Measurements from ENCODE around the gene P4HA3.

The P4HA3 gene

GRCh38 chr11:74249496-74249895 is 61.9 kb downstream of the P4HA3 start:
- ChIA-PET POLR2A (no interaction called here), CTCF (no interaction called here)
- no peak for DNase-seq (ENCODE audit: extremely low spot score)
- no peak for TF ChIP-seq CTCF (IDR thresholded peaks at IDR 0.05; ENCODE audit: control extremely low read depth, extremely low read depth, low read depth, missing control alignments)

GRCh38 chr11:74248469-74248868 is 63.0 kb downstream of the P4HA3 start:
- DNase-seq (ENCODE audit: extremely low spot score): no peak
- CTCF ChIA-PET: no interaction called here
- POLR2A ChIA-PET: no interaction called here
- TF ChIP-seq CTCF (IDR thresholded peaks at IDR 0.05; ENCODE audit: control extremely low read depth, extremely low read depth, low read depth, missing control alignments): no peak

GRCh38 chr11:74238243-74238642 is 73.2 kb downstream of the P4HA3 start:
- POLR2A ChIA-PET: no interaction called here
- CTCF ChIA-PET: interaction anchor here (1.5 to 4.2 kb wide), 2 partner anchors 12 to 16 kb away, joined by 4 to 19 read pairs; no protein-coding TSS in a partner anchor
- no peak for TF ChIP-seq CTCF (IDR thresholded peaks at IDR 0.05; ENCODE audit: control extremely low read depth, extremely low read depth, low read depth, missing control alignments)
- no peak for DNase-seq (ENCODE audit: extremely low spot score)

GRCh38 chr11:74237541-74237940 is 73.9 kb downstream of the P4HA3 start:
- no peak for DNase-seq (ENCODE audit: extremely low spot score)
- POLR2A ChIA-PET: no interaction called here
- no peak for TF ChIP-seq CTCF (IDR thresholded peaks at IDR 0.05; ENCODE audit: control extremely low read depth, extremely low read depth, low read depth, missing control alignments)
- CTCF ChIA-PET: interaction anchor here (1.3 to 4.2 kb wide), 3 partner anchors 11 to 17 kb away, joined by 3 to 19 read pairs (median 4); no protein-coding TSS in a partner anchor

GRCh38 chr11:74235121-74235520 is 76.3 kb downstream of the P4HA3 start:
- POLR2A ChIA-PET: no interaction called here
- TF ChIP-seq CTCF (IDR thresholded peaks at IDR 0.05; ENCODE audit: control extremely low read depth, extremely low read depth, low read depth, missing control alignments): no peak
- CTCF ChIA-PET: interaction anchor here (1.3 kb wide), 1 partner anchor 11 kb away, joined by 5 read pairs; no protein-coding TSS in a partner anchor
- DNase-seq (ENCODE audit: extremely low spot score): no peak

- DNase-seq (ENCODE audit: extremely low spot score): no peak
- ChIA-PET CTCF (interaction anchor here (2.6 kb wide), 1 partner anchor 22 kb away, joined by 8 read pairs; no protein-coding TSS in a partner anchor), POLR2A (no interaction called here)
- no peak for TF ChIP-seq CTCF (IDR thresholded peaks at IDR 0.05; ENCODE audit: control extremely low read depth, extremely low read depth, low read depth, missing control alignments)
These were observed 77.8 kb downstream of the P4HA3 start for GRCh38 chr11:74233683-74234082.

Data from GM10248 (cell line).